Endothelial cell of umbilical vein (primary cell): ENCODE results near the gene C10orf71. TPM values are rescaled to one million over a fixed set of nuclear protein-coding genes. Genes with fewer than 3 reads are reported as not detected.

Experiments used
- BruUV-seq: library from RNA; stranded (reverse); fragments of 400-500 nt; replicated peaks from 2 replicates; lab custom pipeline; 2021; lab: Mats Ljungman, UMichigan
- CTCF ChIA-PET: fragments of 300-600, 350-600 bp; sonication (Branson Sonifier 250); formaldehyde crosslinking; loops from one replicate; lab custom pipeline; 2021; ENCODE audit warnings: antibody characterized with exemption, inconsistent platforms; lab: Charles Lee
- POLR2A ChIA-PET: fragments of 300-600, 350-600 bp; sonication (Branson Sonifier 250); formaldehyde crosslinking; loops from one replicate; lab custom pipeline; 2021; ENCODE audit warnings: antibody characterized with exemption, inconsistent platforms; lab: Charles Lee
- DNase-seq: peaks from one replicate; pipeline ENCODE4 v3.0.0-alpha.2; 2011; ENCODE audit warnings: low read depth, low spot score
- FAIRE-seq: peaks from 2 replicates; lab custom pipeline; 2011; peaks lifted over from hg19 to GRCh38; lab: Jason Lieb, UNC
- H2AFZ ChIP-seq: 2 replicates; pipeline ENCODE4 v1.6.0; 2012; ENCODE audit warnings: low read depth, low read length, control low read depth, inconsistent platforms
- H3K27ac ChIP-seq: 2 replicates; pipeline ENCODE4 v1.5.1; 2011; ENCODE audit warnings: low read depth, mild to moderate bottlenecking, control low read depth, low read length, moderate library complexity; ENCODE audit not compliant: insufficient read depth
- H3K27me3 ChIP-seq, 2 experiments: 2 replicates each; pipeline versions ENCODE4 v1.6.0 to v1.6.1; 2011; ENCODE audit warnings: low read length in 2 of 2, mixed read lengths in 1 of 2; ENCODE audit not compliant: control insufficient read depth in 2 of 2, insufficient read depth in 2 of 2
- H3K36me3 ChIP-seq, 2 experiments: 2 replicates in 1 of 2; 3 replicates in 1 of 2; pipeline ENCODE4 v1.5.1; 2011; ENCODE audit warnings: low read length in 2 of 2, mild to moderate bottlenecking in 1 of 2, moderate library complexity in 1 of 2; ENCODE audit not compliant: control insufficient read depth in 2 of 2, insufficient read depth in 2 of 2; ENCODE audit errors: extremely low read depth in 1 of 2
- H3K4me1 ChIP-seq: 3 replicates; pipeline ENCODE4 v1.5.1; 2011; ENCODE audit warnings: mild to moderate bottlenecking, low read length; ENCODE audit not compliant: control insufficient read depth, insufficient read depth; ENCODE audit errors: extremely low read depth
- H3K4me2 ChIP-seq: 2 replicates; pipeline ENCODE4 v1.6.1; 2011; ENCODE audit warnings: low read length, control low read depth, mixed read lengths; ENCODE audit not compliant: insufficient read depth
- H3K4me3 ChIP-seq, 3 experiments: fragments of 200-600 bp in 1 of 3; sonication (generic), shearing (Covaris generic) in 1 of 3; replicated peaks in 1 of 3; 2 replicates each; pipeline ENCODE4 v1.5.1; 2011 to 2016; ENCODE audit warnings: control low read depth in 3 of 3, low read length in 3 of 3, mild to moderate bottlenecking in 2 of 3, inconsistent platforms in 1 of 3, low read depth in 1 of 3, moderate library complexity in 1 of 3; ENCODE audit not compliant: insufficient read depth in 1 of 3
- H3K79me2 ChIP-seq: 2 replicates; pipeline ENCODE4 v1.6.0; 2012; ENCODE audit warnings: low read length, inconsistent platforms; ENCODE audit not compliant: control insufficient read depth, insufficient read depth
- H3K9ac ChIP-seq: replicated peaks from 2 replicates; pipeline ENCODE3; 2011; ENCODE audit warnings: low read length, control low read depth; ENCODE audit not compliant: insufficient read depth; ENCODE audit errors: extremely low read depth
- H3K9me1 ChIP-seq: replicated peaks from 3 replicates; pipeline ENCODE4 v1.6.0; 2011; ENCODE audit warnings: mild to moderate bottlenecking, low read length; ENCODE audit not compliant: control insufficient read depth, insufficient read depth; ENCODE audit errors: extremely low read depth
- H3K9me3 ChIP-seq: replicated peaks from 2 replicates; pipeline ENCODE4 v1.5.1; 2012; ENCODE audit warnings: low read length, inconsistent platforms; ENCODE audit not compliant: control insufficient read depth, insufficient read depth
- H4K20me1 ChIP-seq: replicated peaks from 2 replicates; pipeline ENCODE3; 2011; ENCODE audit warnings: mild to moderate bottlenecking, low read length; ENCODE audit not compliant: control insufficient read depth, insufficient read depth; ENCODE audit errors: extremely low read depth
- EZH2 ChIP-seq: IDR thresholded peaks from 2 replicates; pipeline ENCODE4 v1.6.1; 2012; ENCODE audit warnings: borderline replicate concordance, low read depth, mild to moderate bottlenecking, moderate library complexity, low read length, inconsistent platforms; ENCODE audit not compliant: severe bottlenecking
- FOS ChIP-seq: IDR thresholded peaks from 2 replicates; pipeline ENCODE4 v1.6.1; 2011; ENCODE audit warnings: mild to moderate bottlenecking, low read length, moderate library complexity, borderline replicate concordance; ENCODE audit not compliant: insufficient read depth
- GATA2 ChIP-seq: IDR thresholded peaks from 2 replicates; pipeline ENCODE4 v1.7.0; 2011; ENCODE audit warnings: low read depth, mild to moderate bottlenecking, moderate library complexity, mixed read lengths, low read length; ENCODE audit not compliant: insufficient read length, insufficient read depth
- JUN ChIP-seq: IDR thresholded peaks from 2 replicates; pipeline ENCODE4 v1.6.1; 2011; ENCODE audit warnings: borderline replicate concordance, low read depth; ENCODE audit not compliant: insufficient read length, insufficient read depth
- MYC ChIP-seq: IDR thresholded peaks from one replicate; pipeline ENCODE4 v1.6.1; 2011; ENCODE audit warnings: mild to moderate bottlenecking, low read depth, low read length
- POLR2A ChIP-seq: IDR thresholded peaks from 2 replicates; pipeline ENCODE4 v1.6.1; 2012; ENCODE audit warnings: low read depth, mild to moderate bottlenecking, control low read depth, low read length
- POLR2AphosphoS5 ChIP-seq: IDR thresholded peaks from 2 replicates; pipeline ENCODE4 v1.6.1; 2012; ENCODE audit warnings: low read depth, mild to moderate bottlenecking, control low read depth, low read length, moderate library complexity; ENCODE audit not compliant: insufficient read depth
- dilution Hi-C: fragments of 300-500 bp; cut with MboI; formaldehyde crosslinking; loops from one replicate; pipeline ENCODE4 v1.15.0; 2019; ENCODE audit warnings: low sequenced_read_pairs; ENCODE audit not compliant: extremely low pct_ligation_motif_present
- intact Hi-C: fragments of 100-400 bp; cut with micrococcal nuclease; formaldehyde crosslinking; loops from one replicate; pipeline ENCODE4 v1.10.0; 2022
- polyA plus RNA-seq, 4 experiments: library from polyadenylated mRNA; depleted of rRNA in 3 of 4; stranded (reverse) in 3 of 4; unstranded in 1 of 4; fragments of >200 nt; gene quantifications; 2 replicates each; pipeline versions ENCODE4 v1.2.1 to v1.2.3, GENCODE V29; 2011 to 2012; ENCODE audit warnings: missing spikeins in 1 of 4
- total RNA-seq: library from RNA; stranded (reverse); gene quantifications from 2 replicates; pipeline ENCODE4 v1.2.3, GENCODE V29; 2021
- TF ChIP-seq, protein P1 (sequence below), 2 donors: IDR thresholded peaks; 1 replicate in 1 of 2; 2 replicates in 1 of 2; pipeline ENCODE4 v1.5.1; 2011; ENCODE audit warnings: low read length in 2 of 2, mild to moderate bottlenecking in 2 of 2, moderate library complexity in 2 of 2, control low read depth in 1 of 2, inconsistent platforms in 1 of 2, low read depth in 1 of 2; ENCODE audit not compliant: insufficient read depth in 1 of 2; ENCODE audit errors: extremely low read depth in 1 of 2
- TF ChIP-seq, protein P2 (sequence below): IDR thresholded peaks from 2 replicates; pipeline ENCODE4 v1.6.1; 2011; ENCODE audit not compliant: insufficient read depth, insufficient read length

C10orf71 gene
- total and polyA plus RNA-seq, 2 donors (not counting 3 experiments of a cell fraction or from before 2014, with no cell fraction given): not detected

DNA sequence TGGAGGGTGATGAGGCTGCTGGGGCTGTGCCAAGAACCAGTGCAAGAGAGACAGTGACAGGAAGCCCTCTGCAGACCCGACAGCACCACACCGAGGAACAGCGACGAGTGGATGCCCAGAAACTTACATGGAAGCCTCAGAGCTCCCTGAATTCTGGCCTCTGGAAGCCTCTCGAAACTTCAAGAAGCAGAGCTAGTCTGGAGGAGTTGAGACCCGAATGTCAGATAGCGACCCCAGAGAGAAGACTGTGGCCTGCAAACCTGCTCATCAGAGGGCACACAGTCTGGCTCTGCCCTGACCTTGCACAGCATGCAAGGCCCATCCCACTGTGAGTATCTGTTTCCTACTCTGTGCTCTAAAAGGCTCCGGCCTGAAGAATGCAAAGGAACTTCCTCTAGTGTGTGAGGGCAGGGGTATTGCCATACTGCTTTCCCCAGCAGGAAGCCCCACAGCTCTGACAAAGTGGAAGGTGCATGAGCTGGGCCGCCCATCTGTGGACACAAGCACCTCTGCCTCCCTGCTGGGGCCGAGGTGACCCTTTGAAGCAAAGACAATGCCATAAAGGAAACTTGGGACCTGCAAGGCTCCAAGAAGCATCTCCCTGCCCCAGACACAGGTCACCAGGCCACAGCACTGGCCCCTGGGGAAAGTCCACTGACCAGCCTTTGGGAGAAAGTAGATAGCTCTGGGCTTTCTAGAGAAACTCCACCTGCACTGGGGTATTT lies 10.5 kb upstream of the C10orf71 start:
- no peaks in the 10 kb centered on the region for H3K27me3 ChIP-seq
- no peak overlapping the region for H3K9ac ChIP-seq
- H3K9me3 ChIP-seq: no peaks in the 10 kb centered on the region
- no peak overlapping the region for H2AFZ ChIP-seq
- H3K36me3 ChIP-seq: no peaks in the 10 kb centered on the region
- intact Hi-C loops: no loop called here
- H3K4me3 ChIP-seq: no peak overlapping the region
- no peaks in the 10 kb centered on the region for H3K4me1 ChIP-seq
- BruUV-seq: no TSS peak
- CTCF ChIA-PET: no interaction called here
- no peaks in the 10 kb centered on the region for H4K20me1 ChIP-seq
- no peak overlapping the region for H3K4me2 ChIP-seq
- H3K27ac ChIP-seq: no peak overlapping the region
- dilution Hi-C loops: no loop called here
- POLR2A ChIA-PET: no interaction called here
- no peak for TF ChIP-seq FOS
- TF ChIP-seq GATA2: no peak
- TF ChIP-seq EZH2: no peak
- TF ChIP-seq, protein P1, sequence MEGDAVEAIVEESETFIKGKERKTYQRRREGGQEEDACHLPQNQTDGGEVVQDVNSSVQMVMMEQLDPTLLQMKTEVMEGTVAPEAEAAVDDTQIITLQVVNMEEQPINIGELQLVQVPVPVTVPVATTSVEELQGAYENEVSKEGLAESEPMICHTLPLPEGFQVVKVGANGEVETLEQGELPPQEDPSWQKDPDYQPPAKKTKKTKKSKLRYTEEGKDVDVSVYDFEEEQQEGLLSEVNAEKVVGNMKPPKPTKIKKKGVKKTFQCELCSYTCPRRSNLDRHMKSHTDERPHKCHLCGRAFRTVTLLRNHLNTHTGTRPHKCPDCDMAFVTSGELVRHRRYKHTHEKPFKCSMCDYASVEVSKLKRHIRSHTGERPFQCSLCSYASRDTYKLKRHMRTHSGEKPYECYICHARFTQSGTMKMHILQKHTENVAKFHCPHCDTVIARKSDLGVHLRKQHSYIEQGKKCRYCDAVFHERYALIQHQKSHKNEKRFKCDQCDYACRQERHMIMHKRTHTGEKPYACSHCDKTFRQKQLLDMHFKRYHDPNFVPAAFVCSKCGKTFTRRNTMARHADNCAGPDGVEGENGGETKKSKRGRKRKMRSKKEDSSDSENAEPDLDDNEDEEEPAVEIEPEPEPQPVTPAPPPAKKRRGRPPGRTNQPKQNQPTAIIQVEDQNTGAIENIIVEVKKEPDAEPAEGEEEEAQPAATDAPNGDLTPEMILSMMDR (IDR thresholded peaks at IDR 0.05; ENCODE audit: extremely low read depth in 1 of 2, insufficient read depth in 1 of 2, low read depth in 1 of 2, low read length in 2 of 2): no peak
- no peak for TF ChIP-seq POLR2A
- no peak for TF ChIP-seq JUN
- TF ChIP-seq POLR2AphosphoS5: no peak
- no peak for TF ChIP-seq MYC
- TF ChIP-seq, protein P2, sequence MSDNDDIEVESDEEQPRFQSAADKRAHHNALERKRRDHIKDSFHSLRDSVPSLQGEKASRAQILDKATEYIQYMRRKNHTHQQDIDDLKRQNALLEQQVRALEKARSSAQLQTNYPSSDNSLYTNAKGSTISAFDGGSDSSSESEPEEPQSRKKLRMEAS: no peak
- H3K9me1 ChIP-seq: no peaks in the 10 kb centered on the region
- no peak for DNase-seq
- no peak for FAIRE-seq
- H3K79me2 ChIP-seq: no peaks in the 10 kb centered on the region
